H1 (cell line): ENCODE data around the gene DOK7.

Experiments used
- CTCF ChIP-seq, 3 experiments: IDR thresholded peaks; 1 replicate in 2 of 3; 2 replicates in 1 of 3; pipeline versions ENCODE4 v1.5.1 to v1.6.1; 2011; ENCODE audit warnings: low read length in 3 of 3, mild to moderate bottlenecking in 3 of 3, inconsistent platforms in 2 of 3, low read depth in 1 of 3, moderate library complexity in 1 of 3; ENCODE audit not compliant: insufficient read depth in 1 of 3; ENCODE audit errors: control extremely low read depth in 1 of 3
- EP300 ChIP-seq, 2 experiments: IDR thresholded peaks; 1 replicate in 1 of 2; 2 replicates in 1 of 2; pipeline ENCODE4 v1.6.1; 2011 to 2012; ENCODE audit warnings: low read depth in 2 of 2, low read length in 2 of 2, mild to moderate bottlenecking in 2 of 2, borderline replicate concordance in 1 of 2, inconsistent platforms in 1 of 2, moderate library complexity in 1 of 2
- MAX ChIP-seq: IDR thresholded peaks from 2 replicates; pipeline ENCODE4 v1.6.1; 2012; ENCODE audit warnings: inconsistent platforms
- POLR2A ChIP-seq, 2 experiments: IDR thresholded peaks; 1 replicate in 1 of 2; 2 replicates in 1 of 2; pipeline ENCODE4 v1.6.1; 2011; ENCODE audit warnings: low read depth in 2 of 2, low read length in 2 of 2, mild to moderate bottlenecking in 2 of 2; ENCODE audit errors: control extremely low read depth in 1 of 2
- SIN3A ChIP-seq, 2 experiments: IDR thresholded peaks in 1 of 2; conservative IDR thresholded peaks in 1 of 2; 2 replicates each; pipeline ENCODE4 v1.6.1; 2011 to 2012; ENCODE audit warnings: low read length in 2 of 2, improper control_type of control experiment in 1 of 2, low read depth in 1 of 2, mild to moderate bottlenecking in 1 of 2
- ZNF274 ChIP-seq: IDR thresholded peaks from 2 replicates; pipeline ENCODE4 v1.7.0; 2012; ENCODE audit warnings: low read length, borderline replicate concordance; ENCODE audit errors: extremely low read depth

- TF ChIP-seq EP300 (IDR thresholded peaks at IDR 0.05; ENCODE audit: borderline replicate concordance in 1 of 2, low read depth in 2 of 2, low read length in 2 of 2), result no peak
- no peak for TF ChIP-seq CTCF (IDR thresholded peaks at IDR 0.05; ENCODE audit: control extremely low read depth in 1 of 3, insufficient read depth in 1 of 3, low read depth in 1 of 3, low read length in 3 of 3)
- no peak for TF ChIP-seq MAX
- no peak for TF ChIP-seq POLR2A (IDR thresholded peaks at IDR 0.05; ENCODE audit: control extremely low read depth in 1 of 2, low read depth in 2 of 2, low read length in 2 of 2)
- no peak for TF ChIP-seq SIN3A (conservative IDR thresholded peaks at IDR 0.05 in 1 of 2, IDR thresholded peaks at IDR 0.05 in 1 of 2; ENCODE audit: low read depth in 1 of 2, low read length in 2 of 2)
- no peak for TF ChIP-seq ZNF274
These were observed 46.8 kb upstream of the DOK7 start for GRCh38 chr4:3416270-3416669.
